Fibroblast of lung (primary cell): ENCODE results near the gene IL23R. TPM values are rescaled to one million over a fixed set of nuclear protein-coding genes. Genes with fewer than 3 reads are reported as not detected.
"Not testable (repeated sequence)": the region's sequence is repeated elsewhere in the genome, so short reads cannot be mapped to it uniquely, and the experiment has no call there.

Source experiments
- DNase-seq, 2 donors: peaks; one replicate each; pipeline versions ENCODE4 v3.0.0 to v3.0.0-alpha.2; 2010; ENCODE audit warnings: low read depth in 2 of 2
- H2AFZ ChIP-seq: 2 replicates; pipeline ENCODE4 v1.5.1; 2012; ENCODE audit warnings: low read length, control low read depth, inconsistent platforms
- H3K27ac ChIP-seq: 2 replicates; pipeline ENCODE4 v1.5.1; 2011; ENCODE audit warnings: low read length, control low read depth; ENCODE audit not compliant: insufficient read depth
- H3K27me3 ChIP-seq: 2 replicates; pipeline ENCODE4 v1.5.1; 2011; ENCODE audit warnings: mild to moderate bottlenecking, low read length; ENCODE audit not compliant: control insufficient read depth, insufficient read depth
- H3K36me3 ChIP-seq: 2 replicates; pipeline ENCODE4 v1.5.1; 2011; ENCODE audit warnings: low read length; ENCODE audit not compliant: control insufficient read depth, insufficient read depth
- H3K4me1 ChIP-seq: 2 replicates; pipeline ENCODE4 v1.5.1; 2011; ENCODE audit warnings: low read length; ENCODE audit not compliant: control insufficient read depth, insufficient read depth; ENCODE audit errors: extremely low read depth
- H3K4me2 ChIP-seq: 2 replicates; pipeline ENCODE4 v1.5.1; 2011; ENCODE audit warnings: low read length, control low read depth; ENCODE audit not compliant: insufficient read depth; ENCODE audit errors: extremely low read depth
- H3K4me3 ChIP-seq, 4 experiments: fragments of 200-600 bp in 1 of 4; sonication (generic) in 1 of 4; replicated peaks in 1 of 4; 2 replicates each; pipeline ENCODE4 v1.5.1; 2011 to 2016; ENCODE audit warnings: low read length in 4 of 4, low read depth in 3 of 4, mild to moderate bottlenecking in 3 of 4, control low read depth in 2 of 4, inconsistent platforms in 1 of 4, mixed read lengths in 1 of 4; ENCODE audit not compliant: insufficient read depth in 1 of 4; ENCODE audit errors: control extremely low read depth in 1 of 4
- H3K79me2 ChIP-seq: 2 replicates; pipeline ENCODE4 v1.5.1; 2012; ENCODE audit warnings: mild to moderate bottlenecking, low read length, inconsistent platforms; ENCODE audit not compliant: control insufficient read depth, insufficient read depth
- H3K9ac ChIP-seq: 2 replicates; pipeline ENCODE4 v1.5.1; 2011; ENCODE audit warnings: mild to moderate bottlenecking, low read length, control low read depth; ENCODE audit not compliant: insufficient read depth
- H3K9me3 ChIP-seq: 2 replicates; pipeline ENCODE4 v1.5.1; 2012; ENCODE audit warnings: low read depth, low read length; ENCODE audit not compliant: control insufficient read depth, insufficient read depth
- H4K20me1 ChIP-seq: 2 replicates; pipeline ENCODE4 v1.5.1; 2011; ENCODE audit warnings: low read length; ENCODE audit not compliant: control insufficient read depth, insufficient read depth; ENCODE audit errors: extremely low read depth
- CTCF ChIP-seq, 2 donors: IDR thresholded peaks in 1 of 2; conservative IDR thresholded peaks in 1 of 2; 1 replicate in 1 of 2; 2 replicates in 1 of 2; pipeline ENCODE4 v1.5.1; 2011 to 2012; ENCODE audit warnings: low read length in 2 of 2, control low read depth in 1 of 2, inconsistent platforms in 1 of 2, low read depth in 1 of 2, mild to moderate bottlenecking in 1 of 2
- EZH2 ChIP-seq: IDR thresholded peaks from 2 replicates; pipeline ENCODE4 v1.5.1; 2012; ENCODE audit warnings: low read length, control low read depth, mild to moderate bottlenecking; ENCODE audit errors: missing control alignments
- polyA plus RNA-seq, 2 donors: library from polyadenylated mRNA; depleted of rRNA in 1 of 2; stranded (reverse) in 1 of 2; unstranded in 1 of 2; fragments of >200 nt; gene quantifications; 2 replicates each; pipeline ENCODE4 v1.2.1, GENCODE V29; 2011 to 2012; ENCODE audit warnings: missing spikeins in 1 of 2
- total RNA-seq: library from RNA; depleted of rRNA; stranded (reverse); fragments of >200 nt; gene quantifications from 2 replicates; pipeline ENCODE4 v1.2.1, GENCODE V29; 2014

Gene IL23R
- total and polyA plus RNA-seq, 2 donors (not counting 1 experiment from before 2014, with no cell fraction given), result not detected

GRCh38 chr1:67200755-67201154 is 34.5 kb downstream of the IL23R start:
- Histone ChIP-seq H3K27ac (no peak overlapping the region), H3K9ac (no peak overlapping the region), H3K9me3 (no peaks in the 10 kb centered on the region), H4K20me1 (no peaks in the 10 kb centered on the region), H3K36me3 (no peaks in the 10 kb centered on the region), H2AFZ (no peak overlapping the region), H3K79me2 (no peaks in the 10 kb centered on the region), H3K4me2 (no peak overlapping the region), H3K4me3 (no peak overlapping the region), H3K27me3 (no peaks in the 10 kb centered on the region), H3K4me1 (no peaks in the 10 kb centered on the region)
- TF ChIP-seq CTCF (conservative IDR thresholded peaks at IDR 0.05 in 1 of 2, IDR thresholded peaks at IDR 0.05 in 1 of 2; ENCODE audit: low read depth in 1 of 2, low read length in 2 of 2) (no peak), EZH2 (no peak)
- DNase-seq, result no peak

GRCh38 chr1:67201891-67202290 is 35.6 kb downstream of the IL23R start:
- Histone ChIP-seq H3K4me3 (no peak overlapping the region), H3K36me3 (no peaks in the 10 kb centered on the region), H3K4me1 (no peaks in the 10 kb centered on the region), H3K79me2 (no peaks in the 10 kb centered on the region), H3K27ac (no peak overlapping the region), H3K27me3 (no peaks in the 10 kb centered on the region), H3K4me2 (no peak overlapping the region), H4K20me1 (no peaks in the 10 kb centered on the region), H2AFZ (no peak overlapping the region), H3K9ac (no peak overlapping the region), H3K9me3 (no peaks in the 10 kb centered on the region)
- no peak for TF ChIP-seq CTCF (conservative IDR thresholded peaks at IDR 0.05 in 1 of 2, IDR thresholded peaks at IDR 0.05 in 1 of 2; ENCODE audit: low read depth in 1 of 2, low read length in 2 of 2)
- no peak for TF ChIP-seq EZH2
- DNase-seq, result peak in 1 of 2 donors; percentile 60

GRCh38 chr1:67204298-67204980 is 38.2 kb downstream of the IL23R start:
- Histone ChIP-seq H3K27me3 (no peaks in the 10 kb centered on the region), H3K9me3 (no peaks in the 10 kb centered on the region), H3K4me2 (no peak overlapping the region), H3K27ac (no peak overlapping the region), H4K20me1 (no peaks in the 10 kb centered on the region), H3K9ac (no peak overlapping the region), H3K4me1 (no peaks in the 10 kb centered on the region), H3K4me3 (no peak overlapping the region), H3K79me2 (no peaks in the 10 kb centered on the region), H2AFZ (no peak overlapping the region), H3K36me3 (no peaks in the 10 kb centered on the region)
- TF ChIP-seq CTCF (conservative IDR thresholded peaks at IDR 0.05 in 1 of 2, IDR thresholded peaks at IDR 0.05 in 1 of 2; ENCODE audit: low read depth in 1 of 2, low read length in 2 of 2), result no peak
- no peak for TF ChIP-seq EZH2
- DNase-seq, result no peak

GRCh38 chr1:67207398-67207797 is 41.1 kb downstream of the IL23R start:
- DNase-seq, H3K36me3 ChIP-seq, H3K4me2 ChIP-seq, H2AFZ ChIP-seq, H3K9ac ChIP-seq, H4K20me1 ChIP-seq, H3K27me3 ChIP-seq, H3K4me3 ChIP-seq, H3K79me2 ChIP-seq, H3K27ac ChIP-seq, H3K4me1 ChIP-seq, H3K9me3 ChIP-seq: not testable (repeated sequence)
